Activated CD4-positive, alpha-beta T cell treated with anti-CD3 and anti-CD28 coated beads, Interleukin-10, Interleukin-2, amounts not matched to agents 100 ng/mL and 50 ng/mL, durations not matched to agents 16 hours and 8 hours (primary cell): ENCODE measurements around the gene NTRK2.
A peak's percentile ranks its signal among the peaks of the same experiment; 100 is the strongest.

Experiments
- DNase-seq: peaks from one replicate; pipeline ENCODE4 v3.0.0-alpha.2; 2020

The NTRK2 gene

DNA sequence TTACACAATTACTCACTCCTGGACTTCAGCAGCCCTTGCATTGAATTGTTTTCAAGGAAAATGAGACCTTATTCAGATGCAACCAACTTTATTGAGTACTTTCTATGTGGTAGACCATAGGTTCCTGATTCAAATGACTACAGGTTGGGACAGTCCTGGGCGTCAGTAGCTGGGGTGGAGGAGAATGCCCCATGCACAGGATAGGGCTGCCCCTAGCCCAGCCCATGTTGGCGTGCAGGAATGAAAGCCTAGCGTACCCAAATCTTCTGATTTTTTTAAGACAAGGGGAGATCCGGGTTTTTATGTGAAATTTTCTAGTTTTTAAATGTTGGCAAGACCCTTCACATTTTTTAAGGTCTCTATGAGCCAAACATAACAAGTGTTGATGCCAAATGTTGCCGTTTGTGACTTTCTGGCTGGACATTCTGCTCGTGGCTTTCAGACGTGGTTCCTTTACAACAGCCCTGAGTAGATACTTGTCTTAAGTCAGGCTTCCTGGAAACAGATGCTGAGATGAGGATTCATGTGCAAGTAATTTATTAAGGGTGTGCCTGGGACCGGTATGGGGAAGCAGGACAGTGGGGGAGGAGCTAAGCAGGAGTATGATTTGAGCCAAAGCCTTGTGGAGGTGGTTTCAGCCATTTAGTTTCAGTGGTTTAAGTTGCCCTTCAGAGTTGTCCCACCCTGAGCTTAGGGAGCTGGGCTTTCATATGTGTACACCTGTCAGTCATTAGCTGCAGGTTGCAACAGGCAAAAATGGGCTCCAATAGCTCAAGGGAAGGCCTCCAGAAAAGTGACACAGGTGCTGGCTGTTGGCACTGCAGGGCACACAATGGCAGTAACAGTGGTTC is 154.1 kb downstream of the NTRK2 start:
- no peak for DNase-seq

DNA sequence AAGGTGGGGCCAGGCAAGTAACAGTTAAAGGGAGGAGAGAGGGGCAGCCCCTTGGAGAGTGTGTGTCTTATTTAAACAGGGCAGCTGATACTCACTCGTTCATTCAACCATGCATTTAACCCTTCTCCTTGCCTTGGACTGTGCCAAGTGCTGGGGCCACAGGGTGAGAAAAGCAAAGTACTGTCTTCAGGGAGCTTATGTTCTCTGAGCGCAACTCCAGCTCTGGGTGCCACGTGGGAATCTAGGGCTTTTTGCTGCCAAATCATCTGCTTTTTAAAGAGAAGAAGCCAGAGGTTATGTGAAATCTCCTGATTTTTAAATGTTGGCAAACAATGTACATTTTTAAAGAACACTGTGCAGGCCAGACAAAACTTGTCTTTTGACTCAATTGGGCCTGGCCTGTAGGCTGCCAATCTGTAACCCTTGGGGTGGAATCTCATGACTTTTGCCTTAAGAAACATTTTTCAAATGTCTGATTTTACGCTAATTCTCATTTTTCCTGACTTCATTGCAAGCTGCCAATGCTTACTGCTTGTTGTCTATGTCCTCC is 157.8 kb downstream of the NTRK2 start:
- DNase-seq = no peak

DNA sequence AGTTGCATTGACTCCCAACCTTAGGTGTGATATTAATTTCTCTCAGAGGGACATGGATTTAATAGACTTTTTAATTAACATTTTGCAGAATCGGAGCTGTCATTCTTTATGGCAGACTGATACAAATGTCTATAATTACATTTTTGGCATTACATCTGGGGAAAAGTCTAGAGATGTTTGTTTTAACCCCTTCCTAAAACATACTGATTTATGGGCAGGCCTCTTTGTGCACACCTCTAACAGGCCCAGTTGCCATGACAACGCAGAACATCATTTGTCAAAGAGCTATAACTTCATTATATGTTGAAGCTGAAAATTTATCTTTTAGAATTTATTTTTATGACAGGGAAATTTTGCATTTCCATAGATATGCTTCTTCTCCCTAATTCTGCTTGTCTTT is 158.5 kb downstream of the NTRK2 start:
- DNase-seq = no peak

DNA sequence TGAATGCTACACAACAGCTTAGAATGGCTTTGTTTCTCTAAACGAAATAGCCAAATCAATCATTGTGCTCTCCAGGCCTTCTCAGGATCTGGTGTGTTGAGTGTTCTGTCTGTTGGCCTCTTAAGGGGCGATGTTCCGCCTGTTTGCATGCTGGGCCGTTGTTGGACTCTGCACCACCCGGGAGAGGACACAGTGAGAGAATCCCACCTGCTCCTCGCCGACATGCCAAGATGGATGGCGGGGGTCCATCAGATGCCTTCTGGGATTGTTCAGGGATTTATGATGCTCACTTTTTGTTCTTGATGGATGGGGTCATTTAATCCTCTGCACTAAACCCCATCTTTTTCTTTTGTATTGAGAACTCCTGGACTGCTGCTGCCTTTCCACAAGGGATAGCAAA is 159.9 kb downstream of the NTRK2 start:
- no peak for DNase-seq

DNA sequence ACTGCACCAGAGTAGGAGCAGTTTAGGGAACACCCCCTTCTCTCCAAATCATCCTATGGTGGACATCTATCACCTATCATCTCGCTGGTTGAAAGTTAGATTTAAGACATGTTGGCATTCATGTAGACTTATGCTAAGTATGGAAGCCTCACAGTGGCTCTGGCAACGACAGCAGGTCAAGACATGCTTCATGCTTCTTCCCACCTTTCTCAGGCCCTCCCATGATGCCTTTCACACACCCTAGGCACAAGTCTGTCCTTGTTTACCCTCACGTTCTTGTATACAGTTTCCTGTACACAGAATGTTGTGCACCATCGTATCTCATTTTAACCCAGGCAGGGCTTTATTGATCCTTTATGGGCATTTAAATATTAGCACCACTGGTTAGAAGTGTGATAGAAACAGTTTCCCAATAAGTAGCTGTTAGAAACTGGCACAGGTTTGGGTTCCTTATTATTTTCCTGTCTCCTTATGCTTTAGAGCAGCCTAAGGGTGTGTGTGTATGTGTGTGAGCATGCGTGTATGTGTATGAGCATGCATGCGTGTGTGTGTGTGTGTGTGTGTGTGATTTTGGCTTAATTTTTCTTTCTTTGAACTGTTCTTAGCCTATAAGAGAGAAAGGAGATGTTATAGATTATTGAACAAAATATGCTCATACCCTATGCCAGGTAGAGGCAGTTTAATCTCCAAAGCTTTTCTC is 160.6 kb downstream of the NTRK2 start:
- DNase-seq = no peak

DNA sequence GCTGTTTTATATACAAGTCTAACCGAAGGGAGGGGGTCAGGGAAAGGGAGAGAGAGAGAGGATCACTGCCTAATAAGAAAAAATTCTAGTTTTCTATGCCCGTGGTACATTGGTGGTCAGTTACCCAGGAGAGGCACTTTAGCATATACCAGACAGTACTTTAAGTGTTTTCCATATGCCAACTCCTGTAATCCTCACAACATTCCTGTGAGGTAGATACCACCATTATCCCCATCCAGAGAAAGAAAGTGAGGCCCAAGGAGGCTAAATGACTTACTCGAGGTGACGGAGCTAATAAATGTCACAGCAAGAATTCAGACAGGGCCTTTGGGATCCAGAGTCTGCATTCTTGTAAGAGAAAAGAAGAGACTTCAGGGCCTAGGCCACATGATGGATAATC is 161.8 kb downstream of the NTRK2 start:
- no peak for DNase-seq

DNA sequence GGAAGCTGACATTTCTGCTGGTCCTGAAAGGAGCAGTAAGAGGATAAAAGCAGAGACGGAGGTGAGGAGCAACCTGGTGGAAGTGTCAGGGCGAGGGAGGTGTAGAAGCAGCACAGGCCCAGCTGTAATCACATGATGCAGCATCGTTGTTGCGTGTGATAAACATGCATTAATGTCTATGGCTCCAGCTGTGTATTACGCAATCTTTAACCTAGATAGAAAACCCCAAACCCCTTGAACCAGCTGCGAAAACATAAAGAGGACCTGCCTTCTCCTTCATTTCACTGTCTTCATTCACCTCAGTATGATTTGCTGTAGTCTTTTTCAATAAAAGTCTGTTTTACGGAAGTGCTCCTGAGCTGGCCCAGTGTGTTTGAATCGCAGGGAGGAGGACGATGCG is 162.9 kb downstream of the NTRK2 start:
- DNase-seq = no peak

DNA sequence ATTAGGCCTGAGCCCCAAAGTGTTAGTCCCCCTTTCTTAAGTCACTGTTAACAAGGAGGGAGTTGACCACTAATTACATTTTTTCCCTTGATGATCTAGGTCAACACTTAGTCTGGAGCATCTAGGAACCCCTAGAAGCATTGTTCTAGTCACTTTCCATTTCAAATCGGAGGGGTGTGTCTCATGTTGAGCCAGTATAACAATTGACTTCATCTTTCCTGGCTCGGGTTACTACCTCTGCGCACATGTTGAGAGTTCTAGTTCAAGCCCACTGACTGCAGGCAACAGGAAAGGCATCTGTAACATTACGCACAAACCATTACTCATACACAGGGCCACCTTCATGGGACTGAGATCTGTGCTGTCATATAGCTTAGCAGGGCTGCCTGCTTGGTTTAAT is 164.9 kb downstream of the NTRK2 start:
- DNase-seq = no peak

DNA sequence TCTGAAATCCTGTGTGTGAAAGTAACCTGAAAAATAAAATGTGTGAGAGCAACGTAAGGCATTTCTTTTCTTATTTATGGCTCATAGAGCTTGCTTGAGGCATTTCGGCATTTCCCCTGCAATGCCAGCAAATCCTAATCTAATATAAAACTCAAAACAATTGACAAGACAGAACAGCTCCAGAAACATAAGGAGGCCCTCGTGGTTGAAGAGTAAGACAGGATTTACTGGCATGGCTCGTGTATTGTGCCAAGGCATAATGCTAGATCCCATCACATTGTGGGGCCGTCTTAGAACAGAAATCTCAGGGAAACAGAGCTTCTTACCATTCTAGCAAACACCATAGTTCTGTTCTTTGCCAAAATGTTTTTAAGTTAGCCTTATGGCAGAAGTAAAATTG is 166.2 kb downstream of the NTRK2 start:
- DNase-seq = no peak

DNA sequence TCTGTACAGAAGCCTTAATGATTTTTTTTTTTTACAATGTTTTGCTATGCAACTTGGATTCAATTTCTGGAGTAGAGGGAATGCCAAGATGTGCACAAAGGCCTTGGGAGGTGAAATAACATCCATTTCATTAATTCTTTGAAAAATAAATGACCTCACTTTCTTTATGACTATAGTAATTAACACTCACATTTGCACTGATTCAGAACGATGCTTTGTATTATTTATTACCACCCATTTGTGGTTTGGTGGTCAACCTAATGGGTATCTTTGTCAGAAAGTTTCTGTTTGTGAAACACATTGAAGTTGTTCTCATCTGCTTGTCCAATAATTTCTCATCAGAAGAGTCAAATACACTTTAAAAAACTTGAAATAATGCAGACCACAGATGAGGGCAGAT is 169.3 kb downstream of the NTRK2 start:
- peak; percentile 4 for DNase-seq

DNA sequence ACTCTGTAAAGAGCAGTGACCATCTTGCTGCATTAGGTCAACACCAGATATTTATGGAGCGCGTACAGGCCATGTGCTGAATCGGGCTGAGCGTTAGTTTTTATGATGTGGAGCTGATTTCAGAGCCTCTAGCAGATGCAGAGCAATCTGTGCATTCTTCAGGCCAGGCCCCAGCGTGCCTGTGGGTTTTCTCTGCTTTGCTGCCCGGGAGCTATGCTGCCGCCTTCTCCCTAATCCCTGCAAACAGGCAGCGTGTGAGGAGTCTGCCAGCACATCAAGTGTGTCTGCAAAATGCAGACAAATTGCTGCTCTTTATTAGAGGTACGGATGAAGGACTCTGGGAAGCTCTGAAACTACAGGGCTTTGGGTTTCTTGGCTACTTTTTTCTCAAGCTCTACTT is 170.0 kb downstream of the NTRK2 start:
- DNase-seq = no peak

DNA sequence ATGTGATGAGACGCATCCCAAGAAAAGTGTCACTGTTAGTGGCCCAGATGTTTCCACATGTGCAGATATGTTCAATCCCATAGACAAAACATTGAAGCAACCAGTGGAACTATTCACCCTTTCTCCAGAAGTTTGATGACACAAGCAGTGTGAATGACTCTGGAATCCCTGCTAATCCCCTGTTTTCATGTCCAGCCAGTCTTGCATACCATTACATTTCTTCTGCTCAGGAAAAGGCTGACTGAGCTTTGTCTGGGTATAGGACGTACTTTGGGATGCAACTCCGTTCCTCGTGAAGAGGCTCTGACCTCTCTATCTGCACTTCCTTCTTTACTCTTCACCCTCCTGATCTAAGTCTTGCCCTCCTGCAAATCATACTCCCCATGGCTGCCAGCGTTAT is 172.4 kb downstream of the NTRK2 start:
- no peak for DNase-seq

DNA sequence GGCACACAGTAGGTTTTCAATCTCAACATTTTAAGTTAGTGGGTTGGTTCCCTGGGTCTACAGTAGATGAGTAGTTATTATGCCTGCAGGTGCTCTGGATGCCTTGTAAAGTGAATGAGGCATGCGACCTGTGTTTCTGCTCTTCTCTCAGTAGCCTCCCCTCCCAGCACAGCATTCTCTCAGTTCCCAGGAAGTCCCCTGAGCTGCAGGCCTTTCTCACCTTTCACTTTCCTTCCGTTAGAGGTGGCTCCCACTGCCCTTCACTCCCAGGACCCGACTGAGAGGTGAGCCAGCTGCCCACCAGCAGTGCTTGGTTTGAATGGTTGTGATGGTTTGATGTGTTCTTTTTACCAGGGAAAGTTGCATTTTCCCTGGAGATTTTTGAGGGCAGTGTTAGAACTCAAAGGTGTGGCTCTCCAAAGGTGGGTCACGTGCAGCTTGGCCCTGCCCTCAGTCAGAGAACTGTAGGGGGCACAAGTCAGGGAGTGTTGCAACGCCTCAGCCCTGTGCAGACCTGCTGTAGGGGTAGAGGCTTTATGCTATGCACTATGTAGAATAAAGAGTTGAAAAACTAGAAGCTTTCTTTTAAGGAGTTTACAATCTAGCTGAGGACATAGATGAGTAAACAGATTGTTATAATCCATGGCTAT is 173.8 kb downstream of the NTRK2 start:
- DNase-seq = no peak

DNA sequence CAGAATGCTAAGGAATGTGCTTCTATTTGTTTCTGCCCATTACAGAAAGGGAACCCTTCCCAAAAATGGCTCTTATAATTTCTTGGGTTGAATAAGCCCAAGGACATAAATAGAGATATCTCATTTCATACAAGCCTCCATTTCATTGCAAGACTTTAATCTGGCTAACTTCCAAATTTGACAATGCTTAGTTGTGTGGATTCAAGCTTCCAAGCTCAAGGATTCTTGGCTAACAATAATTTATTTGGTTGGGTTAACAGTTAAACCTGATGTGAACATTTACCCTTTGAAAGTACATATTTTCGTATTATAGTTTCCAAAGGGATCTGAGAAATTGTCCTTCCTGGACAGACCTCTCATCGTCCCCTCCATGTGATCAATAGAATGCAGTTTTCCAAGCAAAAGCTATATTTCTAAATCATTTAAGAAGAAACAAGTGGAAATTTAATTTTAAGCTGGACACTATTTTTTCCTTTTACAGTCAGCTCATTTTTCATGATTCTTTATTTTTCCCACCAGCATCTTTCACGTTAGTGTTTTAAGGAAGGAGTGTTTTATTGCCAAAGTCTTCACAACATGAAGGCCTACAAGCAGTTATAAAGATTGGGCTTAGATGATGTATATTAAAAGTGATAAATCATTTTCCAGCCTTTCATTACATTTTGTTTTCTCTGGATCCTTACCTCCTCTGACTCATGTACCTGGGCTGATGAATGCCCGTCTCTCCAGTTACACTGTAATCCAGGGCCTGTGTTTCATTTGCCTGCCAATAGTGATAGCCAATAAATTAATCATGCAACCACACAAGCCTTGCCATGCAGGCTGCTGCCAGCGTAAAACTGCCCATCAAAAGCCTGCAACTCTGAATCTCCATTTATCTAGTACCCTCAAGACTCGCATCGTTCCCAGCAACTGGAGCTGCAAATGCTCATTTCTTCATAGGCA is 176.7 kb downstream of the NTRK2 start:
- no peak for DNase-seq

DNA sequence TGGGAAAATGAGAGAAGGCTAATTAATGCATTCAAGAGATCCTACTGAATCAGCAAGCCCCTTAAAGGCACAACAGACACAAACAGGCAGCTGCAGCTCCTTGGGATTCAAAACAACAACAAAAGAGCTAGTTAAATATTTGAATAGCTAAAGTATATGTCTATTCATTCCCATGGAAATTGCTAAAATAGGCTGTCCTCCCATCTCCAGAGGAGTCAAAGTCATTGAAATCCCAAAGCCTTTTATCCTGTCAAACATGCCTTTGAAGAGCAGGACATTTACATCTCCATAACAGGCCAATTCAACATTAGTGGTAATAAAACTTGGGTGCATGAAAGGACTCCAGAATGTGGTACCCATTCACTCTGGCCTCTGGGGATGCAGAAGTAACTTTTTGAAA is 177.4 kb downstream of the NTRK2 start:
- DNase-seq = no peak

DNA sequence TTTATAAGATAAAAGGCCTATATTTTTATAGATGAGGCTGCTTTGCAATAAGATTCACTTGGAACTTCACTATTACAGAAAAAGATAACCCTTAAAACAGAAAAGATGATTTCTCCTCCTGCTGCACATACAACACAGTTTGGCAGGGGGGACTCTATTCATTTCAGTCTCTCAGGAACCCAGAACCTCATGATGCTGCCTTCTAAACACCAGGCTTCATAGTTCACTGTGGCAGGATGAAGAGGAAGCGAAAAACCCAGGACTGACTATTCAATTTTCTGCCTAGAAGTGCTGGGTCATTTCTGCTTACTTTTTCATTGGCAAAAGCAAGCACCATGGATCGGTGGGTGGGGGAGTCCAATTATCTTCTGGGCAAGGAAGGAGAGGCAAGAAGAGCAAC is 179.5 kb downstream of the NTRK2 start:
- DNase-seq = no peak

DNA sequence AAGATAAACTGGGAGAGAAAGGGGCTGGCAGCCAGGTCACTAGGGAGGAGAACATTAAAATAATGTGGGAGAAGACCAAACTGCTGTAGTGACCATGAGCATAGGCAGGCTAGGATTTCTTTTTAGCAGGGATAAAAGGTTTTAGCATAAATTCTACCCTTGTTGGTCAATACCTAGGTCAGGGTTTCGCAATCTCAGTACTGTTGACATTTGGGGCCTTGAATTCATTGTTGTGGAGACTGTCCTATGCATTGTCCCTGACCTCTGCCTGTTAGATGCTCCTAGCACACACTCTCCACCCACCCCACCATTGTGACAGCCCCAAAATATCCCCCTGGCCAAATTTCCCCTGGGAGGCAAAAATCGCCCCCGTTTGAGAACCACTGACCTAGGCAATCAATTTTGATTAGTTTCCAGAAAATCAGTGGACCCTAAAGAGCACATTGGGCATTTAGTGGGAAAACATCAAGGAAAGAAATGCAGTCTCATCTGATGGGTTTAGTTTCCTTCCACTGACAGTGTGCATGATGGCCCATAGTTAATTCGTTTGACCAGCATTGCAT is 181.4 kb downstream of the NTRK2 start:
- DNase-seq = no peak

DNA sequence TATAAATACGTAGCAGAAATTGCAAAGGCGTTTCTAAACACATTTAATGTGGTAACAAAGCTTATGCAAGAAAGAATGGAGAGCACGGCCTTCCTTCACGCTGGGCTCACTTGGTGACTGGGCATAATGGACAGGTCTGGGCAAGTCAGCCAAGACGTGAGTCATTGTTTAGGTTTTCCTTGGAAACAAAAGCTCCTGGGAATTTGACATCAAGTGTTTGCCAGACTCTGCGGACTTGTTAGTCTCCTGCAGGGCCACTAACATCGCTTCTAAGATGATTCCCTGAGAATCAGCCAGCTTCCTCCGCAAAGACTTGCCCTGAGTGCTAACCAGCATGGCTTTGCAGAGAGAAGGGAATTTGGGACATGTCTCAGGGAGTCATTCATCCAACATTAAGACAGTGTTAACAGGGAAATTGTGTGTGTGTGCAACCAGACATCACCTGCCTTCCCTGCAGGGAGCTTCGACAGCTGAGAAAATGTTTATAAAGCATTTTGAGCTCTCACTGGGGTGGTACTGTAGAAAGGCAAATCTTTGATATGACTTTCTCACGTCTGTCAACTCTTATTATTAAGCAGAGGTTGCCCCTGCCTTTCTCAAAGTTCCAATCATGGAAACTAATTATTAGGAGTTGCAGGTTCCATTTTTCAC is 182.5 kb downstream of the NTRK2 start:
- no peak for DNase-seq

DNA sequence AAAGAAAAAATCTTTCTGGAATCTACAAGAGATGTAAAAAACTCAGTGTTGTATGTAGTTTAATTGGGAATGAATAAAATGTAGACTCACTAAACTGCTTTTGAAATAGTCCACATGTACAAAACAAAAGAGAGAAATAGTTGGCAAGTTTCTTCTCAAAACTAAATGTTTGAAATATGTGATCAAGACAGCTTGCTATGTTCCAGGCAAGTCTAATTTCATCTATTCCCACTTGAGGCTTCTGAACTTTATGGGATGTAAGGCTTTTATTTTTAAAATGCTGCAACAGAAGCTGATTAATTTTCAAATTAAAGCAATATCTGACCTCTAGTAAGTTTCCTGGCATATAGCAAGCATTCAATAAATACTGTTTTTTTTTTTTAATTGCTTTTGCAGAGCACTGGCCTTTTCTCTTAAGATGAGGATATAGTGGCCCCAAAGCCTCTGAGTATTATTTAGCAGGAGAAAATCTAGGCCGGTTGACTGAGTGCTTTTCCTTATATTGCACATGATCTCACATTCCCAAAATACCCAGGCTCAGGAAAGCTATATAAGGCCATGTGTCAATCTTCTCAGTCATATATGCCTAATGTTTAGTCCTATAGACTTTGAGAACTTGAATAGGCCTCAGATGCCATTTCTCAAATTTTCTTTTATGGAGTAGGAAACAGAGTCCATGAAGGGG is 183.2 kb downstream of the NTRK2 start:
- no peak for DNase-seq

DNA sequence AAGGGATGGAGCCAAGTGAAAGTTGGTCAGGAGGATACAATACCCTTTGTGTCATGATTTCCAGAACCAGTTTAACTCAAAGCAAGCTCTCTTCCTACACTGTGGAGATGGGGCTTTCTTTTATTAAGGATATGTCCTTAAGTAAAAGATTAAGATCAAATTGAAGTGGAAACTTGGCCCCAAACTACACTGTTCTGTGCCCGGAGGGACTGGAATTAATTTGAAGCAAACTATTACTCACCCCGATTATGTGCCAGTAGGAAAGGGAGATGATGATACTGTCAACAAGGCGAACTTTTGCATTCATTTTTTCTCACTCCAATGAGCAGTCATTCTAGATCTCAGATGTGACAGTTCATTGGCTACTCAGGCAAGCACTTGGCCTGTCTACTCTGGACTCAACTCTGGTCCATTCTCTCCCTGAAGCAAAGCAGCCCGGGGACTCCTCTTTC is 186.7 kb downstream of the NTRK2 start:
- DNase-seq = no peak

DNA sequence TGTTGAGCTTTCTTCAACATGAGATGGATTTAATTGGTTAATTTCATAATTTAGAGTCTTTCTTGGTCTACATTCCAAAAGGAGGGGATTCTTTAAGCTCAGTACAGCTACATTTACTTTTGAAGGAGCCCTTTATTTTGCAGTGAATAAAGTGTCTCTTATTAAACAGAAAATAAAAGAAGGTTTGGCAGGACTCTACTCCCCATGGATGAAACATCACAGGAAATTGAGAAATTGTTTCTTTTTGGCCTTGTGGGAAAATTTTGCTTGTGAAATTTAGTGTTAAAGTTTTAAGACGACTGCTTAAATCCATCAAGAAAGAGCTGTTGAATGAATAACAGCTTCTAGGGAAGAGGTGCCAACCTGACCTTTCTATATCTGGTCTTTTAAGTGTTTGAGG is 187.7 kb downstream of the NTRK2 start:
- DNase-seq = no peak
